H1 (cell line): ENCODE data around the gene ZNF212. TPM values are rescaled to one million over a fixed set of nuclear protein-coding genes. Genes with fewer than 3 reads are reported as not detected.

ENCODE experiments used
- BACH1 ChIP-seq: IDR thresholded peaks from 2 replicates; pipeline ENCODE4 v1.6.1; 2012; ENCODE audit warnings: low read length, improper control_type of control experiment
- CHD1 ChIP-seq: IDR thresholded peaks from 2 replicates; pipeline ENCODE4 v1.6.1; 2012; ENCODE audit warnings: low read depth, low read length, improper control_type of control experiment
- CREB1 ChIP-seq: IDR thresholded peaks from 2 replicates; pipeline ENCODE4 v1.6.1; 2012; ENCODE audit warnings: inconsistent platforms
- EP300 ChIP-seq, 2 experiments: IDR thresholded peaks; 1 replicate in 1 of 2; 2 replicates in 1 of 2; pipeline ENCODE4 v1.6.1; 2011 to 2012; ENCODE audit warnings: low read depth in 2 of 2, low read length in 2 of 2, mild to moderate bottlenecking in 2 of 2, borderline replicate concordance in 1 of 2, inconsistent platforms in 1 of 2, moderate library complexity in 1 of 2
- EZH2 ChIP-seq: fragments of 200-600 bp; sonication (generic); IDR thresholded peaks from 2 replicates; pipeline ENCODE4 v1.7.1; 2012; ENCODE audit warnings: low read depth, mild to moderate bottlenecking, moderate library complexity, low read length, inconsistent platforms; ENCODE audit not compliant: severe bottlenecking
- HDAC6 ChIP-seq: IDR thresholded peaks from one replicate; pipeline ENCODE4 v1.7.1; 2012; ENCODE audit warnings: low read depth, mild to moderate bottlenecking, inconsistent platforms, low read length, moderate library complexity
- MAFK ChIP-seq: IDR thresholded peaks from 2 replicates; pipeline ENCODE4 v1.6.1; 2012; ENCODE audit warnings: low read depth, mild to moderate bottlenecking, improper control_type of control experiment, low read length
- NANOG ChIP-seq: IDR thresholded peaks from 2 replicates; pipeline ENCODE4 v1.6.1; 2011; ENCODE audit warnings: low read length, low read depth, mild to moderate bottlenecking, inconsistent platforms; ENCODE audit not compliant: insufficient read depth, poor library complexity, severe bottlenecking
- PHF8 ChIP-seq: fragments of 200-600 bp; sonication (generic); conservative IDR thresholded peaks from 2 replicates; pipeline ENCODE4 v1.7.1; 2012; ENCODE audit warnings: low read depth, mild to moderate bottlenecking, inconsistent platforms, low read length, moderate library complexity
- POU5F1 ChIP-seq: IDR thresholded peaks from 2 replicates; pipeline ENCODE4 v1.6.1; 2011; ENCODE audit warnings: low read depth, mild to moderate bottlenecking, low read length, moderate library complexity
- RFX5 ChIP-seq: IDR thresholded peaks from 2 replicates; pipeline ENCODE4 v1.6.1; 2011; ENCODE audit warnings: low read depth, low read length, improper control_type of control experiment, borderline replicate concordance
- RXRA ChIP-seq: IDR thresholded peaks from 2 replicates; pipeline ENCODE4 v1.6.1; 2011; ENCODE audit warnings: low read depth, mild to moderate bottlenecking, low read length, moderate library complexity; ENCODE audit not compliant: insufficient read depth
- SIN3A ChIP-seq, 2 experiments: IDR thresholded peaks in 1 of 2; conservative IDR thresholded peaks in 1 of 2; 2 replicates each; pipeline ENCODE4 v1.6.1; 2011 to 2012; ENCODE audit warnings: low read length in 2 of 2, improper control_type of control experiment in 1 of 2, low read depth in 1 of 2, mild to moderate bottlenecking in 1 of 2
- SIX5 ChIP-seq: IDR thresholded peaks from 2 replicates; pipeline ENCODE4 v1.6.1; 2011; ENCODE audit warnings: mild to moderate bottlenecking, low read depth, low read length
- SRF ChIP-seq: IDR thresholded peaks from 2 replicates; pipeline ENCODE4 v1.6.1; 2011; ENCODE audit warnings: mild to moderate bottlenecking, low read depth, low read length, moderate library complexity
- TAF1 ChIP-seq: IDR thresholded peaks from 2 replicates; pipeline ENCODE4 v1.6.1; 2011; ENCODE audit warnings: mild to moderate bottlenecking, low read depth, low read length
- TAF7 ChIP-seq: optimal IDR thresholded peaks from 2 replicates; pipeline ENCODE3; 2011; ENCODE audit warnings: low read depth, mild to moderate bottlenecking, inconsistent platforms, low read length, moderate library complexity, borderline replicate concordance
- TBP ChIP-seq: IDR thresholded peaks from 2 replicates; pipeline ENCODE4 v1.6.1; 2011; ENCODE audit warnings: low read depth, low read length, improper control_type of control experiment
- TCF12 ChIP-seq: IDR thresholded peaks from 2 replicates; pipeline ENCODE4 v1.6.1; 2011; ENCODE audit warnings: low read depth, mild to moderate bottlenecking, low read length
- ZNF274 ChIP-seq: IDR thresholded peaks from 2 replicates; pipeline ENCODE4 v1.7.0; 2012; ENCODE audit warnings: low read length, borderline replicate concordance; ENCODE audit errors: extremely low read depth
- polyA plus RNA-seq, 7 experiments: library from polyadenylated mRNA; depleted of rRNA in 3 of 7; stranded (reverse) in 5 of 7; unstranded in 2 of 7; fragments of >200 nt in 5 of 7; fragments of 200-250 nt in 2 of 7; gene quantifications; 1 replicate in 5 of 7; 2 replicates in 1 of 7; 4 replicates in 1 of 7; pipeline versions ENCODE4 v1.2.1 to v1.2.3, GENCODE V29; 2011 to 2013; ENCODE audit warnings: missing spikeins in 2 of 7, mixed read lengths in 2 of 7
- total RNA-seq: library from RNA; stranded (reverse); fragmentation: NEBNext Ultra II Directional; extraction: Animal tissue kit (Norgen Biotek cat#: 25700); gene quantifications from 2 replicates; pipeline ENCODE4 v1.2.1, GENCODE V29; 2021
- TF ChIP-seq, protein P1 (sequence below): IDR thresholded peaks from 2 replicates; pipeline ENCODE4 v1.6.1; 2012; ENCODE audit warnings: inconsistent platforms
- TF ChIP-seq, protein P2 (sequence below): IDR thresholded peaks from 2 replicates; pipeline ENCODE4 v1.6.1; 2011; ENCODE audit warnings: low read depth, mild to moderate bottlenecking, low read length; ENCODE audit not compliant: insufficient read depth
- TF ChIP-seq, protein P3 (sequence below): IDR thresholded peaks from 2 replicates; pipeline ENCODE4 v1.6.1; 2012; ENCODE audit warnings: inconsistent platforms

ZNF212 gene
- total and polyA plus RNA-seq, 2 of the 8 experiments (the other 6 are each of a cell fraction or from before 2014, with no cell fraction given) = 6.7 to 19.3 TPM

DNA sequence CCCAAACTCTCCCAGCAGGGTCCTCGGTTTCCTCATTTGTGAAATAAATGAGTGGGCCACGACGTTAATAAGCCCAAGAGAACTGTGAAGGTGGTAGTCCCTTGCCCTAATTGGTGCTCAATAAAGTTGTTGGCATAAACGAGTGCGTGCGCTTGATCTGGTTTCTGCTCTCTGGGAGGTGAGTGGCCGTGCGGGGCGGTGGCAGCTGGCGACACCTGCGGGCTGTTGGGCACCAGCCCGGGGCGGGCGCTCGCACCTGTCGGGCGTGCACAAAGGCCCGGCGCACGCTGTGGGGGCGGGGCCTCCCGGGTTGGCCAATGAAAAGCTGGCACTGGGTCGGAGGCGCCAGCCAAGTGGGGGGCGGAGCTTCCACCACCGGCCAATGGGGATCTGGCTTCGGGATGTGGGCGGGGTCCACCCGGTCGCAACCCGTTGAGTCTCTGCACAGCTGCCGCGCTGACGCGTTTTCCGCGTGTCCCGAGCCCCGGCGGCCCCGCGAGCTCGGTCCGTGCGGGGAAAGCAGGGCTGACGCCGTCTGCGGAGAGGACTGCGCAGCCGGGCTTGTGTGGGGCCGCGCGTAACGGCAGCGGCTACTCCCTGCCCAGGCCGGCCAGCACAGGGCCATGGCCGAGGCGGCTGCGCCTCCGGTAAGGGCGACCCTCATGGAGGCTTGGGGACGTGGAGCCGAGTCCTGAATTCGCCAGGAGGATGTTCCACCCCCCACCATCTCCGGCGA is 45.6 kb downstream of the ZNF212 start (continued):
- TF ChIP-seq EP300 (IDR thresholded peaks at IDR 0.05; ENCODE audit: borderline replicate concordance in 1 of 2, low read depth in 2 of 2, low read length in 2 of 2) = no peak
- TF ChIP-seq ZNF274 = no peak
- no peak for TF ChIP-seq RXRA
- TF ChIP-seq BACH1 = peak; percentile 17; the same call in 1 of the 2 replicates
- TF ChIP-seq TAF7 = peak; percentile 40
- TF ChIP-seq SIX5 = no peak
- TF ChIP-seq, protein P1, sequence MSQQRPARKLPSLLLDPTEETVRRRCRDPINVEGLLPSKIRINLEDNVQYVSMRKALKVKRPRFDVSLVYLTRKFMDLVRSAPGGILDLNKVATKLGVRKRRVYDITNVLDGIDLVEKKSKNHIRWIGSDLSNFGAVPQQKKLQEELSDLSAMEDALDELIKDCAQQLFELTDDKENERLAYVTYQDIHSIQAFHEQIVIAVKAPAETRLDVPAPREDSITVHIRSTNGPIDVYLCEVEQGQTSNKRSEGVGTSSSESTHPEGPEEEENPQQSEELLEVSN = peak; percentile 85
- TF ChIP-seq TBP = peak; percentile 53; the same call in 1 of the 2 replicates
- TF ChIP-seq, protein P2, sequence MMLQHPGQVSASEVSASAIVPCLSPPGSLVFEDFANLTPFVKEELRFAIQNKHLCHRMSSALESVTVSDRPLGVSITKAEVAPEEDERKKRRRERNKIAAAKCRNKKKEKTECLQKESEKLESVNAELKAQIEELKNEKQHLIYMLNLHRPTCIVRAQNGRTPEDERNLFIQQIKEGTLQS = no peak
- no peak for TF ChIP-seq CHD1
- peak; percentile 49; the same call in 1 of the 2 replicates for TF ChIP-seq TAF1
- TF ChIP-seq MAFK = no peak
- TF ChIP-seq HDAC6 = no peak
- no peak for TF ChIP-seq RFX5
- TF ChIP-seq SIN3A (conservative IDR thresholded peaks at IDR 0.05 in 1 of 2, IDR thresholded peaks at IDR 0.05 in 1 of 2; ENCODE audit: low read depth in 1 of 2, low read length in 2 of 2) = no peak
- peak; percentile 70; the same call in 1 of the 2 replicates for TF ChIP-seq TCF12
- peak; percentile 53; the same call in 1 of the 2 replicates for TF ChIP-seq PHF8
- TF ChIP-seq EZH2 = no peak
- peak; percentile 68 for TF ChIP-seq CREB1
- no peak for TF ChIP-seq NANOG
- TF ChIP-seq, protein P3, sequence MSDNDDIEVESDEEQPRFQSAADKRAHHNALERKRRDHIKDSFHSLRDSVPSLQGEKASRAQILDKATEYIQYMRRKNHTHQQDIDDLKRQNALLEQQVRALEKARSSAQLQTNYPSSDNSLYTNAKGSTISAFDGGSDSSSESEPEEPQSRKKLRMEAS = peak; percentile 95
- TF ChIP-seq POU5F1 = no peak
- TF ChIP-seq SRF = no peak
